Effector CD4-positive, alpha-beta T cell (primary cell): Measurements from ENCODE around the gene TRIM5.

Source experiments
- DNase-seq: peaks from one replicate; pipeline ENCODE4 v3.0.0-alpha.2; 2020

TRIM5 gene

GRCh38 chr11:5622802-5623201 is 62.1 kb downstream of the TRIM5 start:
- no peak for DNase-seq

- DNase-seq = no peak
Observed at GRCh38 chr11:5621580-5621979, 63.3 kb downstream of the TRIM5 start.

DNA sequence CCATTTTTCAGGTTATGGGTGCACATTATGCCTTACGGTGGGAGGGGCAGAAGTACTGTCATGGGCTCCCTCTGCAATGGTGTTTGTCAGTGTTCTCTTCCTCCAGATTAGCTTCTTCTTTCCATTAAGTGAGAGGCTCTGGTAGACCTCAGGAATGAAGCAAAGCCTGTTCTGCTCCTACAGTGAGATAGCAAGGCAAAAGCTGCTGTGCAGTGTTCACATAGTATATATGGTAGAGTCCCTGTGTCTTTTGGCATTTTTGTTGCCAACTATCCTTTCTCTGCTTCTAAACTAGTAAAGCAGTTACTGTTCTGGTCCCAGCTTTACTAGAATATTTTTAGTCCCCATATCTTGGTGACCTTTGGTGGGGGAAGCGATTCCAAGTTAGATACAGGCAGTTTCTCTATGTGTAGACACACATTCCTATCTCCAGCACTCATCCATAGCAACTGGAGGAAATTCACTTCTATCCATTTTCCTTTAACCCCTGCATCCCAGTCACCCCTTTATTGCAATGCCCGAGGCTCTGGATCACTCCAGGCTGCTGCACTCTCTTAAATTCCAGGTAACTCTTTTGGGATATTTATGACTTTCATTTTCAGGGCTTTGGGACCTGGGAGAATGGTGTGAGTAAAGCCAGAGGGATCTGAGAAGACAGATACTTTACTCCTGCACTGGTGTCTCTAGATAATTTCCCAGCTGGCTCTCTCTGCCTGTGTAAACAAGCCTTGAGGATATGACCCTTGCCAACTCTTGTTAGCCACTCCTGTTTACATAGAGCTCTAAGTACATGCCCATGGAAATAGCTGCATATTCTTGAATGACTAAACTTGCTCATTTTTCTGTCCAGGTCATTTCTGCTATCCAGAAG is 64.0 kb downstream of the TRIM5 start:
- no peak for DNase-seq

- DNase-seq = no peak
Observed at GRCh38 chr11:5618807-5619206, 66.1 kb downstream of the TRIM5 start.
